A673 (cell line): ENCODE data around the gene PTGDS. TPM values are rescaled to one million over a fixed set of nuclear protein-coding genes. Genes with fewer than 3 reads are reported as not detected.

Source experiments
- BruUV-seq: library from RNA; stranded (reverse); fragments of 400-500 nt; replicated peaks from 2 replicates; lab custom pipeline; 2021; lab: Mats Ljungman, UMichigan
- CTCF ChIA-PET: fragments of 300-600 bp; sonication (Branson Sonifier 250); formaldehyde crosslinking; loops from one replicate; lab custom pipeline; 2022; ENCODE audit warnings: antibody characterized with exemption; lab: Charles Lee
- POLR2A ChIA-PET: fragments of 300-600 bp; sonication (Branson Sonifier 250); formaldehyde crosslinking; loops from one replicate; lab custom pipeline; 2022; ENCODE audit warnings: antibody characterized with exemption; ENCODE audit not compliant: low non-redundant PET; lab: Charles Lee
- DNase-seq: peaks from one replicate; pipeline ENCODE4 v3.0.0-alpha.2; 2015; ENCODE audit warnings: low spot score
- H3K27ac ChIP-seq: fragments of 200-600 bp; sonication (generic); 2 replicates; pipeline ENCODE4 v1.5.1; 2016; ENCODE audit warnings: mixed run types, low read depth, mild to moderate bottlenecking, mixed read lengths, antibody characterized with exemption, low read length; ENCODE audit not compliant: poor library complexity, severe bottlenecking
- H3K27me3 ChIP-seq: fragments of 200-600 bp; sonication (generic); replicated peaks from 2 replicates; pipeline ENCODE4 v1.6.1; 2017; ENCODE audit warnings: mixed run types, low read depth, mild to moderate bottlenecking, mixed read lengths, antibody characterized with exemption, low read length; ENCODE audit not compliant: insufficient read depth, poor library complexity
- H3K36me3 ChIP-seq: fragments of 200-600 bp; sonication (generic); 2 replicates; pipeline ENCODE4 v1.6.1; 2016; ENCODE audit warnings: mixed run types, mild to moderate bottlenecking, mixed read lengths, antibody characterized with exemption, low read length; ENCODE audit not compliant: insufficient read depth, poor library complexity, severe bottlenecking
- H3K4me1 ChIP-seq: fragments of 200-600 bp; sonication (generic); 2 replicates; pipeline ENCODE4 v1.6.1; 2017; ENCODE audit warnings: mixed run types, mild to moderate bottlenecking, mixed read lengths, antibody characterized with exemption, low read length; ENCODE audit not compliant: insufficient read depth, poor library complexity, severe bottlenecking
- H3K4me3 ChIP-seq: fragments of 200-600 bp; sonication (generic); 2 replicates; pipeline ENCODE4 v1.5.1; 2016; ENCODE audit warnings: low read depth, mixed run types, mild to moderate bottlenecking, mixed read lengths, low read length; ENCODE audit not compliant: poor library complexity, severe bottlenecking
- H3K9me3 ChIP-seq: fragments of 200-600 bp; sonication (generic); 2 replicates; pipeline ENCODE4 v1.6.1; 2016; ENCODE audit warnings: mixed run types, low read depth, mild to moderate bottlenecking, mixed read lengths, antibody characterized with exemption, low read length; ENCODE audit not compliant: poor library complexity, severe bottlenecking
- EZH2 ChIP-seq: fragments of 200-600 bp; sonication (generic); IDR thresholded peaks from 2 replicates; pipeline ENCODE4 v1.6.1; 2017; ENCODE audit warnings: borderline replicate concordance, low read depth, mild to moderate bottlenecking, mixed read lengths, antibody characterized with exemption, low read length; ENCODE audit not compliant: poor library complexity, severe bottlenecking
- intact Hi-C: fragments of 100-400 bp; cut with micrococcal nuclease; formaldehyde crosslinking; loops from one replicate; pipeline ENCODE4 v1.10.0; 2022; ENCODE audit not compliant: unreplicated experiment
- total RNA-seq: library from RNA; stranded (reverse); gene quantifications from 2 replicates; pipeline ENCODE4 v1.2.3, GENCODE V29; 2021
- TF ChIP-seq, protein P1 (sequence below): fragments of 300-800, 200-600 bp; sonication (generic); conservative IDR thresholded peaks from 2 replicates; pipeline ENCODE4 v1.5.1; 2017; ENCODE audit warnings: low read depth, mild to moderate bottlenecking, antibody characterized with exemption, low read length, moderate library complexity, mixed read lengths

PTGDS gene
- total RNA-seq, 1 experiment from 2014 or later: not detected

DNA sequence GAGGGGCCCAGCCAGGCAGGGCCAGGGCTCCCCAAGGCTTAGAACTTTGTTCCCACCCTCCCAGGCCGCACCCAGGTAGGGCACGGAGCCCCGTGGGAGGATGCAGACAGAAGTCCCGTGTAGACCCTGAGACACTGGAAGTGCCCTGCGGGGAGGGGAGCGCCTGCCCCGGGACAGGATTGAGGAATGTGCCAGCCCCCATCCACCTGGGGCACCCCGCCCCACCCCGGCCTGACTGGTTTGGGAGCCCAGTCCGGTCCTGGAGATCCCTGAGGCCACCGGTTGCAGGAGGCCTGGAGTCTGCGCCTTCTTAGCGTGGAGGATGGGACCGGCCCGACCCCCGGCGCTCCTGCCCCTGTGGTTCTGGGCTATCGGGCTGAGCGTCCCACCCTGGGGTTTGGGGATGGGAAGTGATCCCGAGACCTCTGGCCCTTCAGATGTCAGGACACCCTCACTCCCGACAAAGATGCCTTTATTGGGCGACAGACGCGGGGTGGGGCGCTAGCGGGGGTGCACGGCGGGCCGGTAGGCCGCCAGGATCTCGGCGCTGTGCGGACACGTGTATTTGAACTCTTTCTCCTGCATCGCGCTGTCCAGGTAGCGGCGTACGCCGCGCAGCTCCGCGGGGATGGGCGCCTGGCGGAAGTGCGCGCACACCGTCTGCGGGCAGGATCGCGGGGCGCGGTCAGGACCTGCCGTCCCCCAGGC, 17.0 kb downstream of the PTGDS start:
- Histone ChIP-seq H3K4me1 (peaks cover 26% of the 10 kb centered on the region), H3K4me3 (no peak overlapping the region), H3K9me3 (no peaks in the 10 kb centered on the region), H3K27ac (no peak overlapping the region), H3K36me3 (peaks cover 7% of the 10 kb centered on the region), H3K27me3 (no peaks in the 10 kb centered on the region)
- POLR2A ChIA-PET: no interaction called here
- intact Hi-C loops: no loop called here
- BruUV-seq: no TSS peak
- TF ChIP-seq, protein P1, sequence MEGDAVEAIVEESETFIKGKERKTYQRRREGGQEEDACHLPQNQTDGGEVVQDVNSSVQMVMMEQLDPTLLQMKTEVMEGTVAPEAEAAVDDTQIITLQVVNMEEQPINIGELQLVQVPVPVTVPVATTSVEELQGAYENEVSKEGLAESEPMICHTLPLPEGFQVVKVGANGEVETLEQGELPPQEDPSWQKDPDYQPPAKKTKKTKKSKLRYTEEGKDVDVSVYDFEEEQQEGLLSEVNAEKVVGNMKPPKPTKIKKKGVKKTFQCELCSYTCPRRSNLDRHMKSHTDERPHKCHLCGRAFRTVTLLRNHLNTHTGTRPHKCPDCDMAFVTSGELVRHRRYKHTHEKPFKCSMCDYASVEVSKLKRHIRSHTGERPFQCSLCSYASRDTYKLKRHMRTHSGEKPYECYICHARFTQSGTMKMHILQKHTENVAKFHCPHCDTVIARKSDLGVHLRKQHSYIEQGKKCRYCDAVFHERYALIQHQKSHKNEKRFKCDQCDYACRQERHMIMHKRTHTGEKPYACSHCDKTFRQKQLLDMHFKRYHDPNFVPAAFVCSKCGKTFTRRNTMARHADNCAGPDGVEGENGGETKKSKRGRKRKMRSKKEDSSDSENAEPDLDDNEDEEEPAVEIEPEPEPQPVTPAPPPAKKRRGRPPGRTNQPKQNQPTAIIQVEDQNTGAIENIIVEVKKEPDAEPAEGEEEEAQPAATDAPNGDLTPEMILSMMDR: no peak
- TF ChIP-seq EZH2: no peak
- CTCF ChIA-PET: no interaction called here
- DNase-seq: no peak

GRCh38 chr9:136994888-136995230, 17.6 kb downstream of the PTGDS start:
- H3K4me3 ChIP-seq: no peak overlapping the region
- H3K27me3 ChIP-seq: no peaks in the 10 kb centered on the region
- H3K4me1 ChIP-seq: peaks cover 26% of the 10 kb centered on the region
- intact Hi-C loops: no loop called here
- H3K36me3 ChIP-seq: peaks cover 7% of the 10 kb centered on the region
- DNase-seq: no peak
- ChIA-PET POLR2A (no interaction called here), CTCF (no interaction called here)
- no TSS peak for BruUV-seq
- no peak overlapping the region for H3K27ac ChIP-seq
- TF ChIP-seq, protein P1: no peak
- no peak for TF ChIP-seq EZH2
- no peaks in the 10 kb centered on the region for H3K9me3 ChIP-seq

DNA sequence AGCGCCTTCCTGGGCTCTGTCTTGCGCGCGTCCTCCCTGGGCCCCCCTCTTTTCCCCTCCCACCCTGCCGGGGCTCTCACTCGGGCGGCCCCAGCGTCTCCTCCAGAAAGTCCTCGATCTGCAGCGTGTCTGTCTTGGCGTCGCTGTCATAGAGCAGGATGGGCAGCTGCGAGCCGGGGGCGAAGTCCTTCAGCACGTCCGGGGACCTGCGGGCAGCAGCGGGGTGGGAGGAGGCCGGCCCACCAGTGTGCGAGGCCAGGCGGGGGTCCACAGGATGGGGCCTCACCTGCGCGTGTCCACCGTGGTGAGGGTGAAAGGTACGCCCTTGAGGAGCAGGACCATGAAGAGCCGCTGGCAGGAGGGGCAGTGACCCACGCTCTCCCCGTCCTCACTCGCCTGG, 18.1 kb downstream of the PTGDS start:
- no peak for TF ChIP-seq EZH2
- TF ChIP-seq, protein P1: no peak
- ChIA-PET CTCF (no interaction called here), POLR2A (interaction anchor here (0.6 kb wide), 1 partner anchor 109 kb away, joined by 7 read pairs; the partner anchor contains the start of gene TRAF2)
- H3K36me3 ChIP-seq: peaks cover 7% of the 10 kb centered on the region
- H3K4me1 ChIP-seq: peaks cover 26% of the 10 kb centered on the region
- no peaks in the 10 kb centered on the region for H3K27me3 ChIP-seq
- H3K9me3 ChIP-seq: no peaks in the 10 kb centered on the region
- no TSS peak for BruUV-seq
- intact Hi-C loops: no loop called here
- DNase-seq: no peak
- H3K4me3 ChIP-seq: no peak overlapping the region
- H3K27ac ChIP-seq: no peak overlapping the region
